HUES48 (cell line): Measurements from ENCODE around the gene DNAH2.

Source experiments
- H3K27ac ChIP-seq: one replicate; pipeline ENCODE4 v1.7.0; 2013; ENCODE audit warnings: low read depth, low read length, inconsistent platforms
- H3K27me3 ChIP-seq: 2 replicates; pipeline ENCODE4 v1.6.1; 2013; ENCODE audit warnings: mild to moderate bottlenecking, low read length; ENCODE audit not compliant: control insufficient read depth, insufficient read depth
- H3K36me3 ChIP-seq: 2 replicates; pipeline ENCODE4 v1.6.1; 2013; ENCODE audit warnings: low read length; ENCODE audit not compliant: control insufficient read depth, insufficient read depth
- H3K4me1 ChIP-seq: 2 replicates; pipeline ENCODE4 v1.6.1; 2013; ENCODE audit warnings: mild to moderate bottlenecking, low read length; ENCODE audit not compliant: control insufficient read depth, insufficient read depth
- H3K4me3 ChIP-seq: 2 replicates; pipeline ENCODE4 v1.5.1; 2013; ENCODE audit warnings: mild to moderate bottlenecking, low read depth, low read length
- H3K9ac ChIP-seq: 2 replicates; pipeline ENCODE4 v1.6.1; 2013; ENCODE audit warnings: mild to moderate bottlenecking, low read depth, low read length, moderate library complexity
- H3K9me3 ChIP-seq: 2 replicates; pipeline ENCODE4 v1.6.1; 2013; ENCODE audit warnings: low read length; ENCODE audit not compliant: control insufficient read depth, insufficient read depth

DNAH2 gene

DNA sequence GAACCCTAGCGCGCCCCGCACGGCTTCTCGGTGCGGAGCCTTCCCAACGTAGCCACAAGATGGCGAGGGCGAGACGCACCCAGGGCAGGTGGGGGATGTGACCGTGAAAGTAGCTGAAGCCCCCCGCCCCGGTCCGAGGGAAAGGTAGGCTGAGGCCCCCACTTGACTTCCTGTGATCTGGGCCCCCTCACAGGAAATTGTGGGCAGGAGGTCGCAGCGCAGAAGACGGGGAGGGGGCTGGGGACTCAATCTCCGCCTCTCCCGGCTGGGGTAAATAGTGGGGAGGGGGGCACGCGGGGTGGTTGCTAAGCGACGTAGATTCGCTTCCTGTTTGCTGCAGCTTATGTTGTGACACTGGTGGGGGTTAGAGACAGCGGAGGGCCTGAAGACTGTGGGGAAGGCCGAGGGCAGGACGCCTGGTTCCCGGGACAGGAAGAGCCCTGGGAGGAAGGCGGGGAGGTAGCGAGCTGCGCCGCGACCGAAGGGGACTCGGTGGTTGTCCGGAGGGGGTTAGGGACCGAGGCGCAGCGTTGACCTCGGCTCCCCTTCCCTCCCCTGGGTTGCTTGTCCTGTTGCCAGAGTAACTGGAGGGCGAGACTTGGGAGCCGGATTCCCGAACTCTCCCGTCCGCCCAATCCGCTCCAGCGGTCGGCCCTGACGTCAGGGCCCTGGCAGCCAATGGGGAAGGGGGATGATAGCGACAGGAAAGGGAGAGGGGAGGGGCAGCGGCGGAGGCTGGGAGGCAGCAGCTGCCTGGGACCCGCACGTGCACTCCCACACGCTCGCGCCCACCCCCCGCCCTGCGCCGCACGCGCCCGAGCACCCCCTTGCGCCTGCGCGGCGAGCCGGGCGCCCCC, 117.6 kb downstream of the DNAH2 start:
- Histone ChIP-seq H3K27me3 (peaks cover 47% of the 10 kb centered on the region), H3K9me3 (no peaks in the 10 kb centered on the region), H3K9ac (peak overlapping the region; percentile 53; the same call in 1 of the 2 replicates)

DNA sequence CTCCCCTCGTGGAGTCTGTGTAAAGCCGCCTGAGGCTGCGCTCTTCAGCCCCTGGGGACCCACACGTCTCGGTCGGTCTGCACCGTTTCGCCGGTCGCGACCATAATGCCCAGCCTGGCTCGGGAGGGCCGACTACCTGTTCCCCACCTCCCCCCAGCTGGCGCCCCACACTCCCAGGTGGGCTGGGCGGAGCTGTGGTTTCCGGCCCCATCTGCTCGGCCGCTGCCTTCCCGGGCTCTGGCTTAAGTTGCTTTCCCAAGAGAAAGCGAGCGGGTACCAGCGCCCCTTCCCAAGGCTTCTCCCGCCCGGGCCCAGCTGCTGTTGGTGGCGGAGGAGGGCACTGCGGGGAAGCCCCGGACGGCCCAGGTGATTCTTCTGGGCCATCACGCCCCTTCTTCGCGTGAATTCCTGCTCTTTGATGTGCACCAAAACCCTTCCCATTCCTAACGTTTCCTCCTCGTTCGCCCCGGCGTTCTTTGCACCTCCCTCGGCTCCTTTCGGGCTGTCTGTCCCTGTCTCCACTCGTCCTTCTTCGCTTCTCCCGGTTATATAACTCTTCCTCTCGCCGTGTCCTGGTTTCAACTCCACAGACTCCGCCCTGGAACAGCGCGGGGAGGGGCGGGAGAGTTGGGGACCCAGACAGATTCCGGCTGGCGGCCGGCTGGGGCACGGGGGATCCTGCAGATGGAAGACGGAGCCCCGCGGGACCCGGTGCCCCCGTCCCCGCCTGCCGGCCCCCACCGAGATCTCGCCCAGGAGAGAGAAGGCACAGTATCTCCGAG, 118.5 kb downstream of the DNAH2 start:
- Histone ChIP-seq H3K27me3 (peaks cover 49% of the 10 kb centered on the region), H3K4me3 (peak overlapping the region; percentile 82), H3K4me1 (peaks cover 25% of the 10 kb centered on the region), H3K9ac (peak overlapping the region; percentile 53; the same call in 1 of the 2 replicates), H3K27ac (peak overlapping the region; percentile 86), H3K36me3 (no peaks in the 10 kb centered on the region), H3K9me3 (no peaks in the 10 kb centered on the region)

More for the DNA sequence above, 117.6 kb downstream of the DNAH2 start:
- Histone ChIP-seq H3K4me3 (peak overlapping the region; percentile 82), H3K27ac (peak overlapping the region; percentile 86), H3K4me1 (peaks cover 23% of the 10 kb centered on the region), H3K36me3 (no peaks in the 10 kb centered on the region)

GRCh38 chr17:7836596-7837407, 119.3 kb downstream of the DNAH2 start:
- H3K9me3 ChIP-seq, result no peaks in the 10 kb centered on the region
- H3K27ac ChIP-seq, result peak overlapping the region; percentile 86
- H3K4me1 ChIP-seq, result peaks cover 30% of the 10 kb centered on the region
- peak overlapping the region; percentile 82 for H3K4me3 ChIP-seq
- H3K27me3 ChIP-seq, result peaks cover 47% of the 10 kb centered on the region
- no peaks in the 10 kb centered on the region for H3K36me3 ChIP-seq
- H3K9ac ChIP-seq, result peak overlapping the region; percentile 3; the same call in 1 of the 2 replicates

- peaks cover 30% of the 10 kb centered on the region for H3K4me1 ChIP-seq
- H3K9me3 ChIP-seq, result no peaks in the 10 kb centered on the region
- H3K4me3 ChIP-seq, result peak overlapping the region; percentile 82
- peak overlapping the region; percentile 73 for H3K27ac ChIP-seq
- no peak overlapping the region for H3K9ac ChIP-seq
- H3K27me3 ChIP-seq, result peaks cover 42% of the 10 kb centered on the region
- H3K36me3 ChIP-seq, result no peaks in the 10 kb centered on the region
Measured at GRCh38 chr17:7837408-7838088, 120.0 kb downstream of the DNAH2 start.

DNA sequence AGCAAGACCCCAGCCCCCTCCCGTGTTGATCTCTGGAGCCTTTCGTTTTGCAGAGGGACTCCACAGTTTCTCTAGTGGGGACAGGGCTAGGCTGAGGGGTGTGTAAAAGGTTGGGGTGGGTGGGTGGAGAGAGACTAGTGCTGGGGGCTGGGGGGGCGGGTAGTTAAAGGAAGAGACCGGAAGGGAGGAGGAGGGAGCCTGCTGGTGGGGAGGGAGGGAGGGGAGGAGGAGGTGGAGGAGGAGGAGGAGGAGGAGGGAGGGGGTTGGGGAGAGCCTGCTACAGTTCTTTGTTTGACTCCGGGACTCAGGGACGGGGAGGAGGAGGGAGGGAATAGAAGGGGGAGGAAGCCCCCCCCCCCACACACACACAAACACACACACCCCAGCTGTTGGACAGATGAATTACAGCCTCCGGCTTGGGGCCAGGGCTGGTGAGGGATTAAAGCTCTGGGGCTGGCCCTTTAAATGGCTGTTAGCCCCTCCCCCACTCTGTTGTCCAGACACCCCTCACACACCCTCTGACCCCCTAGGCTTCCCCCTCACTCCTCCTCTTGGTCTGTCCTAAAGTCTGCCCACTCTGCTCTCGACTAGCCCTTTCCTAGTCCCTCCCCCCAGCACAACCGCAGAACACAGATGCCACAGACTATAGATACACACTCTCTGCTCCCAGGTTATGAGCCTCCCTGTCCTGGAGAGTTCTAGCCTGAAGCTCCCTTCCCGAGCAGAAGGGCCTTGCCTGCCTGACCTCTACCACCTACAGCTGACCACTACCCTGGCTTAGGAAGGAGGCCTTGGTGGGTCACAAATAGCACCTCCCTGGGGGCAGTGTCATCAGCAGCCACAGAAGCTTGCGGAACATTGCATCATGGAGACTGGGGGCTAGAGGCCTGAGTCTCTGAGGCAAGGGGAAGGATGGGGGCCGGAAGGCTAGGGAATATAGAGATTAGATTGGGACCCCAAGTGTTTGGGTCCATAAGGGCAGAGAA, 120.8 kb downstream of the DNAH2 start:
- Histone ChIP-seq H3K4me1 (peaks cover 27% of the 10 kb centered on the region), H3K36me3 (no peaks in the 10 kb centered on the region), H3K9ac (no peak overlapping the region)

DNA sequence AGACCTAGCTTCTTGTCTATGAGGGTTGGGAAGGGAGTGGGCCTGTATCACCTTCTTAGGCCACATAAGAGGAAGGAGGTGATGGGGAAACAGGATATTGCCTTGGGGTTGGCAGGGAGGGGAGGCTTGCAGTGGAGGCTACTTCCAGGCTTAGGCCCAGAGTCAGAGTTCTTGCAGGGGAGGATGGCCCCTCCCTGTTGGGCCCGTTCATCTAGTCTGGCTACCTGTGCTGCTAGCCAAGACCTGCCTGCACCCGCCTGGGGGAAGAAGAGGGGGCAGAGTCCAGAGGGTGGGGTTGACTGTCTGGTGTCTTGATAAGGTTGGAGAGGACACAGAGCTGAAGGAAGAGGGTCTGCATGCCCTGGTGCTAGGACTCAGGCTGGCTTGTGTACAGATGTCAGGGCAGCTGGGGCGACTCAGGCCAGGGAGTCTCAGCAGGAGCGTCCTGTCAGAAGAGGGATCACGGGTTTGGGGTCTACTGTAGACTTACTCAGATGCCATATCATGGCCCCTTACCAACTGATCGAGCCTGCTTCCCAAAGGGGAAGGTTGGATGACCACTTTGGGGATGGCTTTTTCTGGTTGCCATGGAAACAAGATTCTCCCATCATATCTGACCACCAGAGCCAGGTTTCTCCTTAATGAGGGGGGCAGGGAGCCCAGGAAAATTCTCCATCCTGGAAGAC, 121.8 kb downstream of the DNAH2 start:
- no peaks in the 10 kb centered on the region for H3K9me3 ChIP-seq
- peaks cover 31% of the 10 kb centered on the region for H3K27me3 ChIP-seq
- H3K36me3 ChIP-seq, result no peaks in the 10 kb centered on the region
- no peak overlapping the region for H3K4me3 ChIP-seq
- peaks cover 24% of the 10 kb centered on the region for H3K4me1 ChIP-seq
- no peak overlapping the region for H3K9ac ChIP-seq
- H3K27ac ChIP-seq, result peak overlapping the region; percentile 62

More for the DNA sequence above, 120.8 kb downstream of the DNAH2 start:
- Histone ChIP-seq H3K9me3 (no peaks in the 10 kb centered on the region), H3K27me3 (peaks cover 34% of the 10 kb centered on the region), H3K4me3 (peak overlapping the region; percentile 82), H3K27ac (peak overlapping the region; percentile 73)

- no peak overlapping the region for H3K27ac ChIP-seq
- H3K4me1 ChIP-seq, result peaks cover 25% of the 10 kb centered on the region
- peaks cover 31% of the 10 kb centered on the region for H3K27me3 ChIP-seq
- no peak overlapping the region for H3K4me3 ChIP-seq
- no peak overlapping the region for H3K9ac ChIP-seq
- no peaks in the 10 kb centered on the region for H3K36me3 ChIP-seq
- H3K9me3 ChIP-seq, result no peaks in the 10 kb centered on the region
Measured at GRCh38 chr17:7839876-7840261, 122.3 kb downstream of the DNAH2 start.

- no peak overlapping the region for H3K27ac ChIP-seq
- no peaks in the 10 kb centered on the region for H3K9me3 ChIP-seq
- H3K9ac ChIP-seq, result no peak overlapping the region
- H3K4me3 ChIP-seq, result no peak overlapping the region
- H3K4me1 ChIP-seq, result peaks cover 29% of the 10 kb centered on the region
- no peaks in the 10 kb centered on the region for H3K36me3 ChIP-seq
- peaks cover 31% of the 10 kb centered on the region for H3K27me3 ChIP-seq
Measured at GRCh38 chr17:7840441-7840840, 122.9 kb downstream of the DNAH2 start.

DNA sequence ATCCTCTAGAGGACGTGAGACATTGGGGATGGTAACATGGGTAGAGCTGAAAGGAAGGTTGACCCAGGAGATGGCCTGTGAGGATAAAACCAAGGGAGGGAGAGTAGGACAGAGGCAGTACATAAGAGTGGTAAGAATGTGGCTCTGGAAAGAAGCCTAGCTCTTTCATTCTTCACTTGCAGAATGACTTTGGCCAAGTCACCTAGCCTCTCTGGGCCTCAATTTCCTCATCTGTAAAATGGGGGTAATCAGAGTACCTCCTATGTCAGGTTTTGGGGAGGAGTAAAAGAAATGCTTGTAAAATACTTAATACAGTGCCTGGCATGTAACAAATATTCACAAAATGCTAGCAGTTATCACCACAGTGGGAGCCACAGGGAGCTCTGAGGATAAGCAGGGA, 123.3 kb downstream of the DNAH2 start:
- H3K9ac ChIP-seq, result no peak overlapping the region
- H3K4me1 ChIP-seq, result peaks cover 29% of the 10 kb centered on the region
- H3K4me3 ChIP-seq, result peak overlapping the region; percentile 78
- H3K27ac ChIP-seq, result peak overlapping the region; percentile 95
- H3K36me3 ChIP-seq, result no peaks in the 10 kb centered on the region
- H3K27me3 ChIP-seq, result peaks cover 31% of the 10 kb centered on the region
- no peaks in the 10 kb centered on the region for H3K9me3 ChIP-seq
